OCI-LY1 (cell line): Measurements from ENCODE around the gene FAM180A.

Source experiments
- H2AFZ ChIP-seq: fragments of 200-600 bp; sonication (generic), shearing (Covaris generic); 2 replicates; pipeline ENCODE4 v1.6.0; 2014; ENCODE audit warnings: antibody characterized with exemption, mild to moderate bottlenecking, low read length
- H3F3A ChIP-seq: fragments of 200-600 bp; sonication (generic), shearing (Covaris generic); 2 replicates; pipeline ENCODE4 v1.6.0; 2014; ENCODE audit warnings: mild to moderate bottlenecking, antibody characterized with exemption, low read length, moderate library complexity; ENCODE audit not compliant: insufficient read depth
- H3K27ac ChIP-seq: fragments of 200-600 bp; sonication (generic); 2 replicates; pipeline ENCODE4 v1.5.1; 2014; ENCODE audit warnings: low read length, mixed run types, mild to moderate bottlenecking, low read depth; ENCODE audit not compliant: poor library complexity, severe bottlenecking
- H3K27me3 ChIP-seq: fragments of 200-600 bp; sonication (generic); 2 replicates; pipeline ENCODE4 v1.6.0; 2014; ENCODE audit warnings: antibody characterized with exemption, mild to moderate bottlenecking, low read length, moderate library complexity; ENCODE audit not compliant: insufficient read depth
- H3K36me3 ChIP-seq: fragments of 200-600 bp; sonication (generic); 2 replicates; pipeline ENCODE4 v1.6.1; 2014; ENCODE audit warnings: mild to moderate bottlenecking, antibody characterized with exemption, low read length, moderate library complexity, mixed read lengths; ENCODE audit not compliant: insufficient read depth
- H3K4me1 ChIP-seq: fragments of 200-600 bp; sonication (generic); 2 replicates; pipeline ENCODE4 v1.5.1; 2014; ENCODE audit warnings: mild to moderate bottlenecking, low read length, moderate library complexity; ENCODE audit not compliant: insufficient read depth, severe bottlenecking
- H3K4me2 ChIP-seq: fragments of 200-600 bp; sonication (generic), shearing (Covaris generic); 2 replicates; pipeline ENCODE4 v1.6.1; 2014; ENCODE audit warnings: low read length
- H3K4me3 ChIP-seq: fragments of 200-600 bp; sonication (generic); 2 replicates; pipeline ENCODE4 v1.5.1; 2014; ENCODE audit warnings: low read length, low read depth, mild to moderate bottlenecking, mixed read lengths; ENCODE audit not compliant: poor library complexity, severe bottlenecking
- H3K79me2 ChIP-seq: fragments of 200-600 bp; shearing (Covaris generic); 2 replicates; pipeline ENCODE4 v1.6.1; 2016; ENCODE audit warnings: mixed run types, low read length, mixed read lengths; ENCODE audit not compliant: insufficient read depth
- H3K9ac ChIP-seq: fragments of 200-600 bp; sonication (generic), shearing (Covaris generic); 2 replicates; pipeline ENCODE4 v1.6.1; 2014; ENCODE audit warnings: mild to moderate bottlenecking, low read length, mixed read lengths
- H3K9me2 ChIP-seq: fragments of 200-600 bp; sonication (generic), shearing (Covaris generic); 2 replicates; pipeline ENCODE4 v1.6.1; 2014; ENCODE audit warnings: low read depth, mild to moderate bottlenecking, low read length, mixed read lengths
- H3K9me3 ChIP-seq: fragments of 200-600 bp; shearing (Covaris generic); 2 replicates; pipeline ENCODE4 v1.6.1; 2014; ENCODE audit warnings: low read length, mixed read lengths
- H4K20me1 ChIP-seq: fragments of 200-600 bp; sonication (generic), shearing (Covaris generic); 2 replicates; pipeline ENCODE4 v1.6.0; 2016; ENCODE audit warnings: mild to moderate bottlenecking, low read length; ENCODE audit not compliant: insufficient read depth
- CTCF ChIP-seq: fragments of 200-600 bp; sonication (generic), shearing (Covaris generic); IDR thresholded peaks from 2 replicates; pipeline ENCODE4 v1.5.1; 2017; ENCODE audit warnings: mild to moderate bottlenecking, antibody characterized with exemption, low read length, moderate library complexity, mixed read lengths
- EZH2 ChIP-seq: fragments of 200-600 bp; sonication (generic), shearing (Covaris generic); IDR thresholded peaks from 2 replicates; pipeline ENCODE4 v1.8.0; 2017; ENCODE audit warnings: borderline replicate concordance, mixed run types, mild to moderate bottlenecking, antibody characterized with exemption, low read length, moderate library complexity, mixed read lengths

FAM180A gene

GRCh38 chr7:135719688-135720087 lies 28.9 kb downstream of the FAM180A start:
- Histone ChIP-seq H4K20me1 (no peaks in the 10 kb centered on the region), H2AFZ (no peak overlapping the region), H3K4me1 (no peaks in the 10 kb centered on the region), H3K4me3 (no peak overlapping the region), H3K4me2 (no peak overlapping the region), H3K27me3 (no peaks in the 10 kb centered on the region), H3K9me2 (no peaks in the 10 kb centered on the region), H3K27ac (no peak overlapping the region), H3F3A (no peaks in the 10 kb centered on the region), H3K79me2 (no peaks in the 10 kb centered on the region), H3K36me3 (no peaks in the 10 kb centered on the region), H3K9me3 (no peaks in the 10 kb centered on the region), H3K9ac (no peak overlapping the region)
- TF ChIP-seq CTCF: no peak
- no peak for TF ChIP-seq EZH2

GRCh38 chr7:135718794-135719437 lies 29.7 kb downstream of the FAM180A start:
- Histone ChIP-seq H3K9ac (no peak overlapping the region), H3K79me2 (no peaks in the 10 kb centered on the region), H2AFZ (no peak overlapping the region), H3K36me3 (no peaks in the 10 kb centered on the region), H3F3A (no peaks in the 10 kb centered on the region), H3K9me3 (no peaks in the 10 kb centered on the region), H3K27ac (no peak overlapping the region), H3K4me3 (no peak overlapping the region), H3K27me3 (no peaks in the 10 kb centered on the region), H3K9me2 (no peaks in the 10 kb centered on the region), H3K4me1 (no peaks in the 10 kb centered on the region), H4K20me1 (no peaks in the 10 kb centered on the region), H3K4me2 (no peak overlapping the region)
- TF ChIP-seq CTCF: no peak
- TF ChIP-seq EZH2: no peak

- Histone ChIP-seq H3K79me2 (no peaks in the 10 kb centered on the region), H3K4me2 (no peak overlapping the region), H2AFZ (no peak overlapping the region), H3K36me3 (no peaks in the 10 kb centered on the region), H3K9me2 (no peaks in the 10 kb centered on the region), H4K20me1 (no peaks in the 10 kb centered on the region), H3K9ac (no peak overlapping the region), H3K4me1 (no peaks in the 10 kb centered on the region), H3K4me3 (no peak overlapping the region), H3K27me3 (no peaks in the 10 kb centered on the region), H3K27ac (no peak overlapping the region), H3F3A (no peaks in the 10 kb centered on the region), H3K9me3 (no peaks in the 10 kb centered on the region)
- TF ChIP-seq CTCF: no peak
Measured at GRCh38 chr7:135718219-135718618, 30.4 kb downstream of the FAM180A start.
